GM19467 (cell line): ENCODE data around the gene MCTP1.

Experiments used
- ATAC-seq: cut with Tn5 transposase; IDR thresholded peaks from one replicate; pipeline ENCODE4 v1.9.1; 2021; ENCODE audit warnings: mild to moderate bottlenecking, moderate library complexity; ENCODE audit not compliant: unreplicated experiment

Gene MCTP1

DNA sequence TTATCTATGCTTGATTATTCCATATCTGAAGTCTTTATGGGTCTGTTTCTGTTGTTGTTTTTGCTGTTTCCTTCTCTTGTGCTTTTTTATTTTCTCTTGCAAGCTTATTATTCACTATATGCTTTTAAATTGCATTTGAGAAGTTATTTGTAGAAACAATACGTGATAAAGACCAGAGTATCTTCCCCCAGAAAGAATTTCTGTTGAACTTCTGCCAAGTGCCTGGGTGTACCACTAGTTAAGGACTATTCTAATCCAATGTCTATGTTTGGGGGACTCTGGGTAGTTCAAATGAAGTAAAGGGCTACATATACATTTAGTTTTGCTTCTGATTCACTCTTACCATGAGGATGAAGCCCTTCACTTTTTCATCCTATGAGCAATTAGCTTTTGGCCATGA is 612.1 kb downstream of the MCTP1 start:
- no peak for ATAC-seq

DNA sequence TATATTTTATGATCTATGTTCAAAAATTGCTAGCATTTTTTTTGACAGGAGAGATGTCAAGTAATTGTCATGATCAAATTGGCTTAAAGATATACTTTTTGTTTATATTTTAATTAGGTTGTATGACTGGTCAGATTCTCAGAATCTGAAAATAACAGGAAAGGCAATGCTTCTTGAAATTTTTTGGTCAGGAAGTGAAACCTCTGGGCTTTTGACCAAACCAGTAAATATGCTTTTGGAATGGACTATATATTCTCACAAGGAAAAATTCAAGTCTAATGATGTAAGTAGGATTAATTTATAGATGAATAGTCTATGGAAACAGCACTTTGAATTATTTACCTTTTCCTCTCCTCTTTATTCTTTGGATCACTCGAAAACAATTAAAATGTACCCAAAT is 614.2 kb downstream of the MCTP1 start:
- ATAC-seq = no peak

- no peak for ATAC-seq
Observed at GRCh38 chr5:94667937-94668336, 617.0 kb downstream of the MCTP1 start.

GRCh38 chr5:94661086-94661485 is 623.8 kb downstream of the MCTP1 start:
- no peak for ATAC-seq

DNA sequence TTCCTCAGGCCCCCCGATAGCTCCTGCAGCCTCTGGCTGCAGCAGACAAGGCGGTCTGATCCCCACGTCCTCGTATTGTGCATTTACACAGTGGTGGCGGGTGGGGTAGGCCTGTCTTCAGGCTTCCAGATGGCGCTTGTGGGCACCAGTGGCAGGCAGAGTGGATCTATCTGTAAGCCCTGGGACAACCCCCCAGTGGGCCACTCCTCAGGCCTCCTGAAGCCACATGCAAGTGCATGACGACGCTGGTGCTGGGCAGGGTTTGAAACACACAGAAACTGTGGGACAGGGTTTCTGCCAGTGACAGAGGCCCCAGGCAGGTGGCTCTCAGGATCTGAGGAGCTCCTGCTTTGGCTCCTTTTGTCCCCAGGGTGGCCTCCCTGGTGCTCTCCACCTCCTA is 624.4 kb downstream of the MCTP1 start:
- ATAC-seq = no peak

GRCh38 chr5:94658272-94658671 is 626.6 kb downstream of the MCTP1 start:
- ATAC-seq = no peak
